CD8-positive, alpha-beta memory T cell (primary cell): ENCODE measurements around the gene ZNF792. TPM values are rescaled to one million over a fixed set of nuclear protein-coding genes. Genes with fewer than 3 reads are reported as not detected.

Source experiments
- CTCF ChIA-PET: fragments of 350-600 bp; sonication (Branson Sonifier 250); formaldehyde crosslinking; loops from one replicate; lab custom pipeline; 2021; ENCODE audit warnings: antibody characterized with exemption; lab: Charles Lee
- POLR2A ChIA-PET: fragments of 350-600 bp; sonication (Branson Sonifier 250); formaldehyde crosslinking; loops from one replicate; lab custom pipeline; 2021; ENCODE audit warnings: antibody characterized with exemption; lab: Charles Lee
- DNase-seq, 5 donors: peaks; one replicate each; pipeline versions ENCODE4 v3.0.0 to v3.0.0-alpha.2; 2020 to 2022; ENCODE audit warnings: mixed read lengths in 1 of 5
- H3K27ac ChIP-seq: one replicate; pipeline ENCODE4 v1.7.0; 2013; ENCODE audit warnings: low read depth, mild to moderate bottlenecking, low read length, moderate library complexity
- H3K27me3 ChIP-seq: 2 replicates; pipeline ENCODE4 v1.7.0; 2013; ENCODE audit warnings: low read length, mild to moderate bottlenecking; ENCODE audit not compliant: insufficient read depth, poor library complexity, severe bottlenecking
- H3K36me3 ChIP-seq: 2 replicates; pipeline ENCODE4 v1.7.0; 2013; ENCODE audit warnings: mild to moderate bottlenecking, low read length, moderate library complexity; ENCODE audit not compliant: insufficient read depth
- H3K4me1 ChIP-seq: 2 replicates; pipeline ENCODE4 v1.7.0; 2013; ENCODE audit warnings: mild to moderate bottlenecking, low read length, moderate library complexity; ENCODE audit not compliant: insufficient read depth
- H3K4me3 ChIP-seq: 2 replicates; pipeline ENCODE4 v1.7.0; 2013; ENCODE audit warnings: mild to moderate bottlenecking, low read length
- H3K9me3 ChIP-seq: 2 replicates; pipeline ENCODE4 v1.7.0; 2013; ENCODE audit warnings: mild to moderate bottlenecking, low read length
- H3K27ac Mint-ChIP-seq, 8 donors: one replicate each; pipeline ENCODE4 v1.8.0; 2020 to 2021; ENCODE audit warnings: mixed read lengths in 8 of 8, mild to moderate bottlenecking in 6 of 8, inconsistent platforms in 3 of 8, moderate library complexity in 3 of 8
- H3K27me3 Mint-ChIP-seq, 2 donors: one replicate each; pipeline ENCODE4 v1.8.0; 2020 to 2021; ENCODE audit warnings: mixed read lengths in 2 of 2, mild to moderate bottlenecking in 1 of 2, moderate library complexity in 1 of 2
- H3K36me3 Mint-ChIP-seq, 3 donors: one replicate each; pipeline ENCODE4 v1.8.0; 2020 to 2021; ENCODE audit warnings: mixed read lengths in 3 of 3, inconsistent platforms in 1 of 3, mild to moderate bottlenecking in 1 of 3
- H3K4me1 Mint-ChIP-seq, 3 donors: one replicate each; pipeline ENCODE4 v1.8.0; 2020 to 2021; ENCODE audit warnings: mixed read lengths in 3 of 3, inconsistent platforms in 1 of 3, mild to moderate bottlenecking in 1 of 3
- H3K4me3 Mint-ChIP-seq, 7 donors: one replicate each; pipeline ENCODE4 v1.8.0; 2020 to 2021; ENCODE audit warnings: mixed read lengths in 7 of 7, mild to moderate bottlenecking in 6 of 7, moderate library complexity in 4 of 7, inconsistent platforms in 2 of 7
- H3K9me3 Mint-ChIP-seq, 5 donors: one replicate each; pipeline ENCODE4 v1.8.0; 2020 to 2022; ENCODE audit warnings: mixed read lengths in 5 of 5, mild to moderate bottlenecking in 3 of 5, moderate library complexity in 2 of 5, inconsistent platforms in 1 of 5
- polyA plus RNA-seq: library from polyadenylated mRNA; unstranded; fragments of 300-500 nt; fragmentation: Illumina TruSeq; gene quantifications from one replicate; pipeline ENCODE4 v1.2.3, GENCODE V29; 2021
- total RNA-seq, 2 experiments: library from RNA; stranded (reverse); gene quantifications; one replicate each; pipeline ENCODE4 v1.2.3, GENCODE V29; 2021

Gene ZNF792
- total and polyA plus RNA-seq, 3 experiments from 2014 or later: 7.4 to 15.4 (median 7.5) TPM

DNA sequence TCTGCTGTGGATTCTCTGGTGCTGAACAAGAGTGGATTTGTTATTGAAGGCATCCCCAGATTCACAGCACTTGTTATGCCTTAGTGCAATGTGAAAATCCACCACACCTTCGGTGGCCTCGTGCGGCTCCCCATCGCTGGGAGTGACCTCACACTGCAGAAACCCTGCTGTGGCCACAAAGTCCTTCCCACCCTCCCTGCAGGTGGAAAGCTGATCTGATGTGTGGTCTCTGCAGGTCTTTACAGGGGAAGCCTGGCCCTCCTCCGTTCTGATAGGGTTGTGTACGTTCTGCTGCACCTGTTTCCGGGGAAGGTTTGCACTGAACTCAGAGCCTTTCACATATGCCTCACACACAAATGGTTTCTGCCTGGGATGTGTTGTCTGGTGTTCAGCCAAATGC lies 5.0 kb downstream of the ZNF792 start:
- Histone ChIP-seq H3K4me3 (peak overlapping the region; percentile 21), H3K27ac (no peak overlapping the region), H3K9me3 (peaks cover 78% of the 10 kb centered on the region), H3K4me1 (peaks cover 21% of the 10 kb centered on the region), H3K36me3 (peaks cover 47% of the 10 kb centered on the region), H3K27me3 (no peaks in the 10 kb centered on the region)
- H3K36me3 Mint-ChIP-seq: peaks cover 50 to 87% (median 81%) of the 10 kb centered on the region in 3 donors
- ChIA-PET CTCF (interaction anchor here (0.9 kb wide), 1 partner anchor 120 kb away, joined by 3 read pairs; no protein-coding TSS in a partner anchor), POLR2A (no interaction called here)
- H3K4me1 Mint-ChIP-seq: peaks cover 19 to 31% (median 27%) of the 10 kb centered on the region in 3 donors
- DNase-seq: no peak
- H3K9me3 Mint-ChIP-seq: peaks cover 57 to 91% (median 87%) of the 10 kb centered on the region in 5 donors
- H3K27ac Mint-ChIP-seq: no peak overlapping the region
- no peaks in the 10 kb centered on the region for H3K27me3 Mint-ChIP-seq
- no peak overlapping the region for H3K4me3 Mint-ChIP-seq

DNA sequence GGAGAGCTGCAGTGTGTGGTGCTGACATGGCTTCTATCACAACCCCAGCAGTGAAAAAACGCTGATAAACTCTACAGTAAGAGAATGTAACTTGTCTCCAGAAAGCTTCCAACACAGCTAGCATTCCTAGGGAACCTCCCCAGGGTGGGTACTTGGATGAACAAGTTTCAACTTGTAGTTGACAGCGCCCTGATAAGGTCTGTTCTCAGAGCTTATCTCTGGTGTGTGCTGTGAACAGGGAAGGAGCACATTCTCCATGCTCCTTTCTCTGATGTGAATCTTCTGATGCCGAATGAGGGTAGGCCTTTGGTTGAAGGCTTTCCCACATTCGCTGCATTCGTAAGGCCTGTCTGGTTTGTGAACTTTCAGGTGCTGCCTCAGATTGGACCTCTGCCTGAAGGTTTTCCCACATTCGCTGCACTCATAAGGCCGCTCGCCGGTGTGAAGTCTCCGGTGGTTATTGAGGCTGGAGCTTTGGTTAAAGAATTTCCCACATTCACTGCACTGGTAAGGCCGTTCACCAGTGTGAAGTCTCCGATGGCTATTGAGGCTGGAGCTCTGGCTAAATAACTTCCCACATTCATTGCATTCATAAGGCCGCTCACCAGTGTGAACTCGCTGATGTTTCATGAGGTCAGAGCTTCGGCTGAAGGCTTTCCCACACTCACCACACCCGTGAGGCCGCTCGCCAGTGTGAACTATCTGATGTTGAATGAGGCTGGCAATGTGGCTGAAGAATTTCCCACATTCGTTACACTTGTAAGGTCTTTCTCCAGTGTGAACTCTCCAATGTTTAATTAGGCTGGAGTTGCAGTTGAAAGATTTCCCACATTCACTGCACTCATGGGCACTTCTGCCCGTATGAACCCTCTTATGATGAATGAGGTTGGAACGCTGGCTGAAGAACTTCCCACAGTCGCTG lies 5.9 kb downstream of the ZNF792 start:
- no peaks in the 10 kb centered on the region for H3K27me3 Mint-ChIP-seq
- peaks cover 55 to 92% (median 88%) of the 10 kb centered on the region in 3 donors for H3K36me3 Mint-ChIP-seq
- peaks cover 87% of the 10 kb centered on the region for H3K9me3 ChIP-seq
- peaks cover 47% of the 10 kb centered on the region for H3K36me3 ChIP-seq
- H3K9me3 Mint-ChIP-seq: peaks cover 66 to 98% (median 94%) of the 10 kb centered on the region in 5 donors
- ChIA-PET POLR2A (interaction anchor here (1.0 kb wide), 1 partner anchor 31 kb away, joined by 3 read pairs; the partner anchor contains the start of gene ZNF30), CTCF (interaction anchor here (0.7 to 1.4 kb wide), 3 partner anchors 56 to 119 kb away, joined by 3 to 4 read pairs (median 3); no protein-coding TSS in a partner anchor)
- H3K4me1 Mint-ChIP-seq: peaks cover 16 to 28% (median 25%) of the 10 kb centered on the region in 3 donors
- H3K4me3 ChIP-seq: peak overlapping the region; percentile 2
- DNase-seq: no peak
- H3K27ac Mint-ChIP-seq: no peak overlapping the region
- H3K27me3 ChIP-seq: no peaks in the 10 kb centered on the region
- H3K4me3 Mint-ChIP-seq: no peak overlapping the region
- peaks cover 19% of the 10 kb centered on the region for H3K4me1 ChIP-seq
- H3K27ac ChIP-seq: no peak overlapping the region

DNA sequence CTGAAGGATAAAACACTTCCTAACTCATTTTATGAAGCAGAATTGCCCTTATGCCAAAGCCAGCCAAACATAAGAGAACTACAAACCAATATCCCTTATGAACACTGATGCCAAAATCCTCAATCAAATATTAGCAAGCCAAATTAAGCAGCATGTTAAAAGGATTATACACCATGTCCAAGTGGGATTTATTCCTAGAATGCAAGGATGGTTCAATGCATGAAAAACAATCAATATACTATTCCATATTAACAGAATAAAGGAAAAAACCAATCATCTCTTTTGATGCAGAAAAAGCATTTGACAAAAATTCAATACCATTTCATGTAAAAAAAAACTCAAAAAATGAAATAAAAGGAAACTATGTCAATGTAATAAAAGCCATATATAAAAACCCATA lies 10.9 kb downstream of the ZNF792 start:
- DNase-seq: no peak
- H3K9me3 Mint-ChIP-seq: peaks cover 66 to 93% (median 90%) of the 10 kb centered on the region in 5 donors
- POLR2A ChIA-PET: interaction anchor here (0.5 to 0.9 kb wide), 2 partner anchors 10 to 58 kb away, joined by 3 read pairs; no protein-coding TSS in a partner anchor

DNA sequence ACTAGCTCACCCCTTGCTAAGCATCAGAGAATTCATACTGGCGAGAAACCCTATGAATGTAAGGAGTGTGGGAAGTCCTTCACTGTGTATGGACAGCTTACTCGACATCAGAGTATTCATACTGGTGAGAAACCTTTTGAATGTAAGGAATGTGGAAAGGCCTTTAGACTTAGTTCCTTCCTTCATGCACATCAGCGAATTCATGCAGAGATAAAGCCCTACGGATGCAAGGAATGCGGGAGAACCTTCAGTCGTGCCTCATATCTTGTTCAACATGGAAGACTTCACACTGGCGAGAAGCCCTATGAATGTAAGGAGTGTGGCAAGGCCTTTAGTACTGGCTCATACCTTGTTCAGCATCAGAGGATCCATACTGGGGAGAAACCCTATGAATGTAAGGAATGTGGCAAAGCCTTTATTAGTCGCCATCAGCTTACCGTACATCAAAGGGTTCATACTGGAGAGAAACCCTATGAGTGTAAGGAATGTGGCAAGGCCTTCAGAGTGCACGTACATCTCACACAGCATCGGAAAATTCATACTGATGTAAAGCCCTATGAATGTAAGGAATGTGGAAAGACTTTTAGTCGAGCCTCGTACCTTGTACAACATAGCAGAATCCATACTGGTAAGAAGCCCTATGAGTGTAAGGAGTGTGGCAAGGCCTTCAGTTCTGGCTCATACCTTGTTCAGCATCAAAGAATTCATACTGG lies 20.0 kb downstream of the ZNF792 start:
- Histone ChIP-seq H3K27ac (no peak overlapping the region), H3K27me3 (no peaks in the 10 kb centered on the region), H3K36me3 (peaks cover 14% of the 10 kb centered on the region), H3K9me3 (peaks cover 35% of the 10 kb centered on the region), H3K4me1 (no peaks in the 10 kb centered on the region), H3K4me3 (peak overlapping the region; percentile 28)
- ChIA-PET CTCF (no interaction called here), POLR2A (no interaction called here)
- Mint-ChIP-seq H3K4me3 (no peak overlapping the region), H3K36me3 (peaks cover 22 to 81% (median 52%) of the 10 kb centered on the region in 3 donors), H3K27me3 (no peaks in the 10 kb centered on the region), H3K9me3 (peaks cover 37 to 83% (median 74%) of the 10 kb centered on the region in 5 donors), H3K4me1 (peaks cover 0 to 1% (median 0%) of the 10 kb centered on the region in 3 donors), H3K27ac (no peak overlapping the region)
- DNase-seq: no peak

More for the DNA sequence above, 10.9 kb downstream of the ZNF792 start:
- Mint-ChIP-seq H3K36me3 (peaks cover 34 to 80% (median 76%) of the 10 kb centered on the region in 3 donors), H3K27ac (no peak overlapping the region), H3K27me3 (no peaks in the 10 kb centered on the region), H3K4me1 (peaks cover 0 to 3% (median 0%) of the 10 kb centered on the region in 3 donors), H3K4me3 (no peak overlapping the region)
- no peak overlapping the region for H3K27ac ChIP-seq
- peaks cover 9% of the 10 kb centered on the region for H3K36me3 ChIP-seq
- CTCF ChIA-PET: no interaction called here
- H3K4me1 ChIP-seq: no peaks in the 10 kb centered on the region
- H3K27me3 ChIP-seq: no peaks in the 10 kb centered on the region
- peaks cover 65% of the 10 kb centered on the region for H3K9me3 ChIP-seq
- H3K4me3 ChIP-seq: no peak overlapping the region

DNA sequence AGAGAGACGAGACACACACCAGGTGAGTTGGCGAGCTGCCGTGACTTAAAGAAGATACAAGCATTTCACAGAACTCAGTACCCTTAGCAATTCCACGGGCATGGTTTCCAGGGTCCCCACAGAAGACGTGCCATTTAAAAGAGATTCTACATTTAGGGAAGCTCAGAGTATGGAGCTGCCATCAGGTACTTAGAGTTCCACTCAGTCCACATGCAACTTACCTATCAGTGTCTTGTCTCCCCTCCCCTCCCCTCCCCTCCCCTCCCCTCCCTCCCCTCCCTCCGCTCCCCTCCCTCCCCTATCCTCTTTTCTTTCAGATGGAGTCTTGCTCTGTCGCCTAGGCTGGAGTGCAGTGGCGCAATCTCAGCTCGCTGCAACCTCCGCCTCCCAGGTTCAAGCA lies 25.1 kb downstream of the ZNF792 start:
- no peak overlapping the region for H3K27ac ChIP-seq
- no peak overlapping the region for H3K4me3 Mint-ChIP-seq
- H3K27me3 ChIP-seq: no peaks in the 10 kb centered on the region
- peaks cover 8% of the 10 kb centered on the region for H3K9me3 ChIP-seq
- H3K36me3 Mint-ChIP-seq: peaks cover 33 to 77% (median 67%) of the 10 kb centered on the region in 3 donors
- H3K27me3 Mint-ChIP-seq: peaks cover 0 to 1% of the 10 kb centered on the region in 2 donors
- H3K4me3 ChIP-seq: no peak overlapping the region
- no peak for DNase-seq
- ChIA-PET CTCF (no interaction called here), POLR2A (no interaction called here)
- no peaks in the 10 kb centered on the region for H3K4me1 ChIP-seq
- no peak overlapping the region for H3K27ac Mint-ChIP-seq
- H3K9me3 Mint-ChIP-seq: peaks cover 13 to 48% (median 42%) of the 10 kb centered on the region in 5 donors
- H3K4me1 Mint-ChIP-seq: no peaks in the 10 kb centered on the region
- H3K36me3 ChIP-seq: peaks cover 9% of the 10 kb centered on the region

DNA sequence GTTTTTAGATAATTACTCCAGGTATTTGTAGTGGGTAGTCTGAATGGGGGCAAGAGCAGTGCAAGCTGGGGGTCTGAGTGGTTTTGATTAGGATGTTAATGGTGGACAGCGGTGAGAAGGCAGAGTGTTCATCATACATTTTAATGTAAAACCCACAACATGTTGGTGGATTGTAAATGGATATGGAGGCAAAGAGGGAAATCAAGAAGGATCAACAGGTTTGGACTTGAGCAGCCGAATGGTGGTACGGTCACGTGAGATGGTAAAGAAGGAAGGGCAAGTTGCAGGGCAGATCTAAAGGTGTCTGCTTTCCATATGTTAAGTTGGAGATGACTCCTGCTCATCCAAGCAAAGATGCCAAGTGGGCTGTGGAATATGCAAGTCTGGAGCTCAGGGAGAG lies 27.8 kb downstream of the ZNF792 start:
- no peaks in the 10 kb centered on the region for H3K4me1 Mint-ChIP-seq
- ChIA-PET CTCF (no interaction called here), POLR2A (no interaction called here)
- Histone ChIP-seq H3K4me3 (no peak overlapping the region), H3K4me1 (no peaks in the 10 kb centered on the region), H3K27ac (no peak overlapping the region), H3K9me3 (no peaks in the 10 kb centered on the region), H3K36me3 (peaks cover 7% of the 10 kb centered on the region), H3K27me3 (no peaks in the 10 kb centered on the region)
- H3K4me3 Mint-ChIP-seq: no peak overlapping the region
- H3K36me3 Mint-ChIP-seq: peaks cover 33 to 67% (median 67%) of the 10 kb centered on the region in 3 donors
- no peak overlapping the region for H3K27ac Mint-ChIP-seq
- peaks cover 4 to 22% (median 16%) of the 10 kb centered on the region in 5 donors for H3K9me3 Mint-ChIP-seq
- no peak for DNase-seq
- peaks cover 0 to 1% of the 10 kb centered on the region in 2 donors for H3K27me3 Mint-ChIP-seq

DNA sequence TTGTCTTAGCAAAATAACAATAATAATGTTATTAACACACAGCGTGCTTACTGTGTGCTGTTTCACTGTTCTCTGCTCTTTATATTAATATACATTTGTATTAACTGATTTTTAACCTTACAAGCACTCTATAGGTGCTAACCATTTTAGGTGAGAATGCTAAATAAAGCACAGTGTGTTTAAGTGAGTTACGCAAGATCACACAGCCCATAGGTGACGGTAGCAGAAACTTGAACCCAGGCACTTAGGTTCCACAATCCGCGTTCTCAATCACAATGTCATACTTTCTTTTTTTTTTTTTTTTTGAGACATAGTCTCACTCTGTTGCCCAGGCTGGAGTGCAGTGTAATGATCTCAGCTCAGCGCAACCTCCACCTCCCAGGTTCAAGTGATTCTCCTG lies 31.5 kb downstream of the ZNF792 start:
- Mint-ChIP-seq H3K27ac (no peak overlapping the region), H3K9me3 (peaks cover 0 to 7% (median 4%) of the 10 kb centered on the region in 5 donors), H3K4me1 (peaks cover 6 to 21% (median 19%) of the 10 kb centered on the region in 3 donors), H3K36me3 (peaks cover 40 to 62% (median 45%) of the 10 kb centered on the region in 3 donors), H3K27me3 (peaks cover 0 to 1% of the 10 kb centered on the region in 2 donors), H3K4me3 (no peak overlapping the region)
- H3K4me3 ChIP-seq: no peak overlapping the region
- H3K9me3 ChIP-seq: no peaks in the 10 kb centered on the region
- no peak overlapping the region for H3K27ac ChIP-seq
- DNase-seq: no peak
- peaks cover 4% of the 10 kb centered on the region for H3K4me1 ChIP-seq
- no peaks in the 10 kb centered on the region for H3K27me3 ChIP-seq
- ChIA-PET POLR2A (no interaction called here), CTCF (no interaction called here)
- peaks cover 7% of the 10 kb centered on the region for H3K36me3 ChIP-seq
